H1 (cell line): ENCODE results near the gene RBCK1.

Experiments used
- BRCA1 ChIP-seq: IDR thresholded peaks from 2 replicates; pipeline ENCODE4 v1.6.1; 2012; ENCODE audit warnings: low read depth, low read length, improper control_type of control experiment
- RBBP5 ChIP-seq: IDR thresholded peaks from 2 replicates; pipeline ENCODE4 v1.7.1; 2012; ENCODE audit warnings: low read depth, mild to moderate bottlenecking, inconsistent platforms, low read length, moderate library complexity, borderline replicate concordance
- SP2 ChIP-seq: IDR thresholded peaks from 2 replicates; pipeline ENCODE4 v1.6.1; 2012; ENCODE audit warnings: mild to moderate bottlenecking, low read length, inconsistent platforms

GRCh38 chr20:458776-459175 is 50.7 kb downstream of the RBCK1 start:
- TF ChIP-seq BRCA1, result no peak
- no peak for TF ChIP-seq RBBP5
- no peak for TF ChIP-seq SP2
